C4-2B (cell line): Measurements from ENCODE around the gene PLD4.
"Not testable (repeated sequence)": the region's sequence is repeated elsewhere in the genome, so short reads cannot be mapped to it uniquely, and the experiment has no call there.

Source experiments
- H3K27ac ChIP-seq: fragments of 450-650 bp; 2 replicates; pipeline ENCODE4 v1.5.1; 2017
- ZFX ChIP-seq: fragments of 450-650 bp; IDR thresholded peaks from 2 replicates; pipeline ENCODE4 v1.6.1; 2017
- TF ChIP-seq, protein P1 (sequence below): fragments of 450-650 bp; conservative IDR thresholded peaks from 2 replicates; pipeline ENCODE4 v1.5.1; 2017; ENCODE audit warnings: mild to moderate bottlenecking

PLD4 gene

DNA sequence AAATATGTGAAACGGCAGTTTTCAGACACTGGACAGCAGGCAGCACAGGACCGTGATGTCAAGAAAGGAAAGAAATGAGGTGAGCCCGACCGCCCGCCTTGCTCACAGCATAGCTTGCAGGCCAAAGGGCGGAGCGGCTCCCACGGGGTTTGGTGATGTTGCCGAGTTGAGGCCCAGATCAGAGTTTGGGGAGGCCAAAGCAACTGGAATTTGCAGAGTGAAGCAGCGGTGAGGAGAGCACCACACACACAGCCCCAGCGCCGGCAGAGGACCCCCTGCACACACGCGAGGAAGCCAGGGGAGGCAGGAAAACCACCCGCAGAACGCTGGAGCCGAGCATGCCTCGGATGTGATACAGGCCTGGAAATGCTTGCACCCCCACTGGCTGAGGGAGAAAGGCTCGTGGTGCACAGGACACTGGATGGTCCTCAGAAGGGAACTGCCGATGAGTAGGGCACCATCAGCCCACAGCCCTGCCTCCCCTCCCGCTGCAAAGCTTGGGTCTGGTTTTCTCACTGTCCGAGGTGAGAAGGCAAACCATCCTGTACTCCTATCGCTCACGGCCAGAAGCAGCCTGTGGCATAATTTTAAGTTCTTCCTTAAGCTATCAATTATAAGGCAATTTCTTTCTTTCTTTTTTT, 25.7 kb upstream of the PLD4 start:
- no peak overlapping the region for H3K27ac ChIP-seq
- TF ChIP-seq ZFX, result no peak
- TF ChIP-seq, protein P1, sequence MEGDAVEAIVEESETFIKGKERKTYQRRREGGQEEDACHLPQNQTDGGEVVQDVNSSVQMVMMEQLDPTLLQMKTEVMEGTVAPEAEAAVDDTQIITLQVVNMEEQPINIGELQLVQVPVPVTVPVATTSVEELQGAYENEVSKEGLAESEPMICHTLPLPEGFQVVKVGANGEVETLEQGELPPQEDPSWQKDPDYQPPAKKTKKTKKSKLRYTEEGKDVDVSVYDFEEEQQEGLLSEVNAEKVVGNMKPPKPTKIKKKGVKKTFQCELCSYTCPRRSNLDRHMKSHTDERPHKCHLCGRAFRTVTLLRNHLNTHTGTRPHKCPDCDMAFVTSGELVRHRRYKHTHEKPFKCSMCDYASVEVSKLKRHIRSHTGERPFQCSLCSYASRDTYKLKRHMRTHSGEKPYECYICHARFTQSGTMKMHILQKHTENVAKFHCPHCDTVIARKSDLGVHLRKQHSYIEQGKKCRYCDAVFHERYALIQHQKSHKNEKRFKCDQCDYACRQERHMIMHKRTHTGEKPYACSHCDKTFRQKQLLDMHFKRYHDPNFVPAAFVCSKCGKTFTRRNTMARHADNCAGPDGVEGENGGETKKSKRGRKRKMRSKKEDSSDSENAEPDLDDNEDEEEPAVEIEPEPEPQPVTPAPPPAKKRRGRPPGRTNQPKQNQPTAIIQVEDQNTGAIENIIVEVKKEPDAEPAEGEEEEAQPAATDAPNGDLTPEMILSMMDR, result no peak

DNA sequence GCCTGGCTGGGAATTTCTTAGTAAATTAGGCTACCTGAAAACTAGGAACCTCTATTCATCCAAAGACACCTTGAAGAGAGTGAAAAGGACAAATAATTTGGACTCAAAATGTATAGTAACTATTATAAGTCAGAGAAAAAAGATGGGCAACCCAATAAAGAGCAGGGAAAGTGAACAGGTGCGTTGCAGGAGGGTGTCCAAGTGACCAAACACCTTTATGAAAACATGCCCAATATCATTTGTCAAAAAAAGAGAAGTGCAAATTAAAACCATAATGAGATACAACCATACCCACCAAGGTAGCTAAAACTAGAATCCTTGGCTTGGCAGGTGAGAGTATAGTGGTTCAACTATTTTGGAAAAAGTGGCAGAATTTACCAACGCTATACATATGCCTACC, 24.9 kb upstream of the PLD4 start:
- TF ChIP-seq ZFX, result no peak
- TF ChIP-seq, protein P1, result no peak
- no peak overlapping the region for H3K27ac ChIP-seq

DNA sequence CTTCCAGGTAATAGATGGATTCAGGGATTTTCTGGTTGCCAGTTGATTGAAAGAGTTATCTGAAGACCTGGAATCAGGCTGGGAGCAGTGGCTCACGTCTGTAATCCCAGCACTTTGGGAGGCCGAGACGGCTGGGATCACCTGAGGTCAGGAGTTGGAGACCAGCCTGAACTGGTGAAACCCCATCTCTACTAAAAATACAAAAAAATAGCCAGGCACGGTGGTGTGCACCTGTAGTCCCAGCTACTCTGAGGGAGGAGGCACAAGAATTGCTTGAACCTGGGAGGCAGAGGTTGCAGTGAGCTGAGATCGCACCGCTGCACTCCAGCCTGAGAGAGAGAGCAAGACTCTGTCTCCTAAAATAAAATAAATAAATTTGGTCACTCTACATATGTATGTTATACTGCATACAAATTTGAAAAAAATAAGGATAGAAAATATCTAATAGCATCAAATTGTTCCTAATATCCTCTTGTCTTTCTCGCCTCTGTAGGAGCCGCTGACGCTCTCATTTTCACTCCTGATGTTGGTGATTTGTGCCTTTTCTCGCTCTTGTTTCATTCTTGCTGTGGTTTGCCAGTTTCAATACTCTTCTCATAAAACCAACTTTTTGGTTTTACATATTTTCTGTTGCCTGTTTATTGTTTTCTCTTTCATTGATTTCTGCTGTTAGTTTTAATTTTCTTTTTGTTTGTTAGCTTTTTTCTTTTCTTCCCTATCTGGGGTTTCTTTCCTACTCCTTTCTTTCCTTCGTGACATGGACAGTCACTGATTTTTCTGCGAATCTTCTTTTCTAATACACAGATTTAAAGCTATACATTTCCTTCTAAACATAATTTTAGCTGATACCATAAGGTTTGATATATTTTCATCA, 23.8 kb upstream of the PLD4 start:
- H3K27ac ChIP-seq, result no peak overlapping the region
- no peak for TF ChIP-seq ZFX
- TF ChIP-seq, protein P1, result no peak

GRCh38 chr14:104903990-104904389, 20.7 kb upstream of the PLD4 start:
- TF ChIP-seq, protein P1, result no peak
- no peak for TF ChIP-seq ZFX
- H3K27ac ChIP-seq, result no peak overlapping the region

- not testable (repeated sequence) for H3K27ac ChIP-seq
These were observed 19.8 kb upstream of the PLD4 start for GRCh38 chr14:104904650-104905578.

DNA sequence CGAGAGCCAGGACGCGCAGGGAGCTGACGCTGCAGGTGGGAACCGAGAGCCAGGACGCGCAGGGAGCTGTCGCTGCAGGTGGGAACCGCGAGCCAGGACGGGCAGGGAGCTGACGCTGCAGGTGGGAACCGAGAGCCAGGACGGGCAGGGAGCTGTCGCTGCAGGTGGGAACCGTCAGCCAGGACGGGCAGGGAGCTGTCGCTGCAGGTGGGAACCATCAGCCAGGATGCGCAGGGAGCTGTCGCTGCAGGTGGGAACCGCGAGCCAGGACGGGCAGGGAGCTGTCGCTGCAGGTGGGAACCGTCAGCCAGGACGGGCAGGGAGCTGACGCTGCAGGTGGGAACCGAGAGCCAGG, 19.1 kb upstream of the PLD4 start:
- not testable (repeated sequence) for H3K27ac ChIP-seq

DNA sequence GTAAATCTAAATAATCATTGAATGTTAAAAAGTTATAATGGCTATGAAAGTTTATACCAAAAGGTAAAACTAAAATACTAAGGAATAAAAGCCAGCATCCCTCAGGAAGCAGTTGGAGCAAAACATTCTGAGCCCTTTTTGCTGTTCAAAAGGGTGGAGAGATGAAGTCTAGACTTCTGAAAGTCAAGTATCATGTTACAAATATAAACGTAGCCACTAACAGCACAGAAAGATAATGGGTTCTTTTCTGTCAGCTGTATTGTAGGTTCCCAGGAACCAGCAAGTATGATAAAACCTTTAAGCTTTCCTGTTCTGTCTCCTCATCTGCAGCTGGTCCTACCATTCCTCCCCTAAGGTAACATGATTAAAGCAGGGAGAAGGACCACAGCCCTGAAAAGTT, 16.4 kb upstream of the PLD4 start:
- TF ChIP-seq, protein P1, result no peak
- no peak for TF ChIP-seq ZFX

GRCh38 chr14:104912053-104912452, 12.6 kb upstream of the PLD4 start:
- TF ChIP-seq ZFX, result no peak
- TF ChIP-seq, protein P1, result no peak
- H3K27ac ChIP-seq, result no peak overlapping the region

More for the DNA sequence above, 16.4 kb upstream of the PLD4 start:
- H3K27ac ChIP-seq, result no peak overlapping the region
